ENCODE data around the gene UST. TPM values are rescaled to one million over a fixed set of nuclear protein-coding genes. Genes with fewer than 3 reads are reported as not detected.

The UST gene
- total and polyA plus RNA-seq, 9 of the 15 experiments (the other 6 are each of a cell fraction or from before 2014, with no cell fraction given) = 0.04 to 0.10 TPM; not detected in 7

GRCh38 chr6:149118737-149119653 lies 372.2 kb downstream of the UST start (continued):
- TF ChIP-seq, protein P1, sequence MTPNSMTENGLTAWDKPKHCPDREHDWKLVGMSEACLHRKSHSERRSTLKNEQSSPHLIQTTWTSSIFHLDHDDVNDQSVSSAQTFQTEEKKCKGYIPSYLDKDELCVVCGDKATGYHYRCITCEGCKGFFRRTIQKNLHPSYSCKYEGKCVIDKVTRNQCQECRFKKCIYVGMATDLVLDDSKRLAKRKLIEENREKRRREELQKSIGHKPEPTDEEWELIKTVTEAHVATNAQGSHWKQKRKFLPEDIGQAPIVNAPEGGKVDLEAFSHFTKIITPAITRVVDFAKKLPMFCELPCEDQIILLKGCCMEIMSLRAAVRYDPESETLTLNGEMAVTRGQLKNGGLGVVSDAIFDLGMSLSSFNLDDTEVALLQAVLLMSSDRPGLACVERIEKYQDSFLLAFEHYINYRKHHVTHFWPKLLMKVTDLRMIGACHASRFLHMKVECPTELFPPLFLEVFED (CRISPR knock-in tag; conservative IDR thresholded peaks at IDR 0.05) = no peak
- TF ChIP-seq ZNF586 (CRISPR knock-in tag; conservative IDR thresholded peaks at IDR 0.05) = no peak
- peak; percentile 62; the same call in 1 of the 2 replicates for TF ChIP-seq BACH1 (tag; IDR thresholded peaks at IDR 0.05)
- TF ChIP-seq, protein P2, sequence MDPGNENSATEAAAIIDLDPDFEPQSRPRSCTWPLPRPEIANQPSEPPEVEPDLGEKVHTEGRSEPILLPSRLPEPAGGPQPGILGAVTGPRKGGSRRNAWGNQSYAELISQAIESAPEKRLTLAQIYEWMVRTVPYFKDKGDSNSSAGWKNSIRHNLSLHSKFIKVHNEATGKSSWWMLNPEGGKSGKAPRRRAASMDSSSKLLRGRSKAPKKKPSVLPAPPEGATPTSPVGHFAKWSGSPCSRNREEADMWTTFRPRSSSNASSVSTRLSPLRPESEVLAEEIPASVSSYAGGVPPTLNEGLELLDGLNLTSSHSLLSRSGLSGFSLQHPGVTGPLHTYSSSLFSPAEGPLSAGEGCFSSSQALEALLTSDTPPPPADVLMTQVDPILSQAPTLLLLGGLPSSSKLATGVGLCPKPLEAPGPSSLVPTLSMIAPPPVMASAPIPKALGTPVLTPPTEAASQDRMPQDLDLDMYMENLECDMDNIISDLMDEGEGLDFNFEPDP (CRISPR knock-in tag; IDR thresholded peaks at IDR 0.05) = no peak
- TF ChIP-seq ZNF77 (CRISPR knock-in tag; IDR thresholded peaks at IDR 0.05) = no peak
- no peak for TF ChIP-seq SMARCA5 (IDR thresholded peaks at IDR 0.05)
- peak; percentile 84 for TF ChIP-seq TAL1 (IDR thresholded peaks at IDR 0.05)
- TF ChIP-seq NFATC3 (IDR thresholded peaks at IDR 0.05) = no peak
- TF ChIP-seq, protein P3, sequence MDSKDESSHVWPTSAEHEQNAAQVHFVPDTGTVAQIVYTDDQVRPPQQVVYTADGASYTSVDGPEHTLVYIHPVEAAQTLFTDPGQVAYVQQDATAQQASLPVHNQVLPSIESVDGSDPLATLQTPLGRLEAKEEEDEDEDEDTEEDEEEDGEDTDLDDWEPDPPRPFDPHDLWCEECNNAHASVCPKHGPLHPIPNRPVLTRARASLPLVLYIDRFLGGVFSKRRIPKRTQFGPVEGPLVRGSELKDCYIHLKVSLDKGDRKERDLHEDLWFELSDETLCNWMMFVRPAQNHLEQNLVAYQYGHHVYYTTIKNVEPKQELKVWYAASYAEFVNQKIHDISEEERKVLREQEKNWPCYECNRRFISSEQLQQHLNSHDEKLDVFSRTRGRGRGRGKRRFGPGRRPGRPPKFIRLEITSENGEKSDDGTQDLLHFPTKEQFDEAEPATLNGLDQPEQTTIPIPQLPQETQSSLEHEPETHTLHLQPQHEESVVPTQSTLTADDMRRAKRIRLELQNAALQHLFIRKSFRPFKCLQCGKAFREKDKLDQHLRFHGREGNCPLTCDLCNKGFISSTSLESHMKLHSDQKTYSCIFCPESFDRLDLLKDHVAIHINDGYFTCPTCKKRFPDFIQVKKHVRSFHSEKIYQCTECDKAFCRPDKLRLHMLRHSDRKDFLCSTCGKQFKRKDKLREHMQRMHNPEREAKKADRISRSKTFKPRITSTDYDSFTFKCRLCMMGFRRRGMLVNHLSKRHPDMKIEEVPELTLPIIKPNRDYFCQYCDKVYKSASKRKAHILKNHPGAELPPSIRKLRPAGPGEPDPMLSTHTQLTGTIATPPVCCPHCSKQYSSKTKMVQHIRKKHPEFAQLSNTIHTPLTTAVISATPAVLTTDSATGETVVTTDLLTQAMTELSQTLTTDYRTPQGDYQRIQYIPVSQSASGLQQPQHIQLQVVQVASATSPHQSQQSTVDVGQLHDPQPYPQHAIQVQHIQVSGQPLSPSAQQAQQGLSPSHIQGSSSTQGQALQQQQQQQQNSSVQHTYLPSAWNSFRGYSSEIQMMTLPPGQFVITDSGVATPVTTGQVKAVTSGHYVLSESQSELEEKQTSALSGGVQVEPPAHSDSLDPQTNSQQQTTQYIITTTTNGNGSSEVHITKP (IDR thresholded peaks at IDR 0.05; ENCODE audit: partially characterized antibody) = no peak
- TF ChIP-seq AFF1 (IDR thresholded peaks at IDR 0.05; ENCODE audit: low read depth in 1 of 2, partially characterized antibody in 2 of 2) = peak in 1 of 2 experiments; percentile 33
- peak; percentile 76 for TF ChIP-seq NFRKB (IDR thresholded peaks at IDR 0.05; ENCODE audit: low read depth)
- peak; percentile 95 for TF ChIP-seq EP300 (IDR thresholded peaks at IDR 0.05; ENCODE audit: low read length)
- peak in 1 of 2 experiments; percentile 50; a peak in 2 of 4 replicates for TF ChIP-seq RCOR1 (IDR thresholded peaks at IDR 0.05; ENCODE audit: borderline replicate concordance in 1 of 2, low read depth in 2 of 2, low read length in 2 of 2)
- TF ChIP-seq DACH1 (IDR thresholded peaks at IDR 0.05; ENCODE audit: partially characterized antibody) = no peak
- TF ChIP-seq MEIS2 (IDR thresholded peaks at IDR 0.05; ENCODE audit: partially characterized antibody) = peak; percentile 77
- no peak for TF ChIP-seq FOXK1 (CRISPR knock-in tag; IDR thresholded peaks at IDR 0.05; ENCODE audit: borderline replicate concordance)
